Breast epithelium (tissue), 3 donors: ENCODE results near the gene TAS1R3.

Experiments
- POLR2A ChIP-seq: fragments of 450-650 bp; IDR thresholded peaks from one replicate; pipeline ENCODE4 v1.6.1; 2016; ENCODE audit warnings: antibody characterized with exemption, mild to moderate bottlenecking, moderate library complexity
- POLR2AphosphoS5 ChIP-seq, 3 donors: sonication (generic); formaldehyde crosslinking; IDR thresholded peaks; one replicate each; pipeline ENCODE4 v1.6.1; 2017; ENCODE audit warnings: antibody characterized with exemption in 3 of 3
- TF ChIP-seq, protein P1 (sequence below), 3 donors: fragments of 450-650 bp; IDR thresholded peaks; one replicate each; pipeline ENCODE4 v1.5.1; 2016 to 2017; ENCODE audit warnings: antibody characterized with exemption in 3 of 3, mild to moderate bottlenecking in 3 of 3, moderate library complexity in 3 of 3

DNA sequence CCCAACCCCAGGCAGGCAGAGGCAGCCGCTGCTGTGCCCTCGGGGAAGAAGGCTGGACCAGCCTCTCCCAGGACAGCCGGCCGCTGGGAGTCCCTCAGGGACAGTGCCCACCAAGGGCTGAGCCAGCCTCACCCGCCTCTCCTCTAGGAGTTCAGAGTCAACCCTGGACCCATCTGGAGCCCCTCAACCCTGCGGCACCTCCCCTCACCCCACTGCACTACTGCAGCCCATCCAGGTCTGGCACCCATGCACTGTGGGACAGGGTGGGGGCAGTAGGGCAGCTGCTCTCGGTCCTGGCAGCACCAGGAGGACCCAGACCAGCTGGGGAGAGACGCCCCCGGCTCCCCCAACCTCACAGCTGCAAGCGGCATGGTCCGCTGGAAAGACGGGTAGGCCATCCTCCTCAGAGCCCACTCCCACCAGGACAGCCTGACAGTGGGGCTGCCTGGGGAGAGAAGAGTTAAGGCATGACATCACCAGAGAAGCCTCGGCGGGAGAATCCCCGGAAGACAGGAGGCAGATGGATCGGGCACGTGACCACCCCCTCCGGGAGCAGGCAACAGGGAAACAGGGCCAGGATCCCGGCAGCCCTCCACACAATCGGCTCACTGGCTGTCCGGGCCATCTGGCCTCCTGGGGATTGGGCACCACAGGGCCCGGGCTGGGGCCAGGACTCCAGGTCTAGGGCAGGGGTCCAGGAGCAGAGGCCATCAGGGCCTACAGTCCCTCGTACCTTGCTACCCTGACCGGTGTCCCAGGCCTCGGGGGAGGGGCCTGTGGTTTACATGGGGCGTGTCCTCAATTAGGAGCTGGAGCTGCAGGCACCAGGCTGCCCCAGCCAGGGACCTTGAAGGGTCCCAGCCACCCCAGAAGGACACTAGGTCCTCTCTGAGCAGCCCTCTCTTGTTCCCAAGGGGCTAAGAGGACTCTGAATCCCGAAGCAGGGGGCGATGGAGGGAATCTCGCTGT, 26.5 kb upstream of the TAS1R3 start:
- TF ChIP-seq, protein P1, sequence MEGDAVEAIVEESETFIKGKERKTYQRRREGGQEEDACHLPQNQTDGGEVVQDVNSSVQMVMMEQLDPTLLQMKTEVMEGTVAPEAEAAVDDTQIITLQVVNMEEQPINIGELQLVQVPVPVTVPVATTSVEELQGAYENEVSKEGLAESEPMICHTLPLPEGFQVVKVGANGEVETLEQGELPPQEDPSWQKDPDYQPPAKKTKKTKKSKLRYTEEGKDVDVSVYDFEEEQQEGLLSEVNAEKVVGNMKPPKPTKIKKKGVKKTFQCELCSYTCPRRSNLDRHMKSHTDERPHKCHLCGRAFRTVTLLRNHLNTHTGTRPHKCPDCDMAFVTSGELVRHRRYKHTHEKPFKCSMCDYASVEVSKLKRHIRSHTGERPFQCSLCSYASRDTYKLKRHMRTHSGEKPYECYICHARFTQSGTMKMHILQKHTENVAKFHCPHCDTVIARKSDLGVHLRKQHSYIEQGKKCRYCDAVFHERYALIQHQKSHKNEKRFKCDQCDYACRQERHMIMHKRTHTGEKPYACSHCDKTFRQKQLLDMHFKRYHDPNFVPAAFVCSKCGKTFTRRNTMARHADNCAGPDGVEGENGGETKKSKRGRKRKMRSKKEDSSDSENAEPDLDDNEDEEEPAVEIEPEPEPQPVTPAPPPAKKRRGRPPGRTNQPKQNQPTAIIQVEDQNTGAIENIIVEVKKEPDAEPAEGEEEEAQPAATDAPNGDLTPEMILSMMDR (IDR thresholded peaks at IDR 0.05), result no peak
- TF ChIP-seq POLR2AphosphoS5 (IDR thresholded peaks at IDR 0.05), result peak in 2 of 3 donors; percentile 38 to 45
- TF ChIP-seq POLR2A, result no peak
